ENCODE results near the gene CCDC82. TPM values are rescaled to one million over a fixed set of nuclear protein-coding genes. Genes with fewer than 3 reads are reported as not detected.

CCDC82 gene
- total RNA-seq, 2 donors from 2014 or later = 28.5 to 41.1 TPM

DNA sequence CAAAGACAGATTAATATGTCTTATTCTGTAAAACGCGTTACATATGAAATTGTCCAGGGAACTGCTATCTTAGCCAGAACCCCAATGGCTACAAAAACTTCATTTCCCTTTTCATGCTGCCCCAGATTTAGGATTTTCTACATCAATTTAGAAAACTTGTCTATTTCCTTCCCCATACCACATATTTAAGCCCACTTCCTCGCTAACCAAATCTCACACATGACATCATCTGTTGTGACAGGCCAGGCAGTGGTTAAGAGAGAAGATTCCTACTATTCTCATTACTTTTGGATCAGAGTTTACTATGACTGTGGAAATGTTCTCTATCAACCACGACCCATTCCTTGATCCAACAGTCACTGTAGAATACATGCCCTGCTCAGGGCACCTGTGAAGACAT, 15.9 kb downstream of the CCDC82 start:
- intact Hi-C loops (cut with DNase I) = no loop called here

DNA sequence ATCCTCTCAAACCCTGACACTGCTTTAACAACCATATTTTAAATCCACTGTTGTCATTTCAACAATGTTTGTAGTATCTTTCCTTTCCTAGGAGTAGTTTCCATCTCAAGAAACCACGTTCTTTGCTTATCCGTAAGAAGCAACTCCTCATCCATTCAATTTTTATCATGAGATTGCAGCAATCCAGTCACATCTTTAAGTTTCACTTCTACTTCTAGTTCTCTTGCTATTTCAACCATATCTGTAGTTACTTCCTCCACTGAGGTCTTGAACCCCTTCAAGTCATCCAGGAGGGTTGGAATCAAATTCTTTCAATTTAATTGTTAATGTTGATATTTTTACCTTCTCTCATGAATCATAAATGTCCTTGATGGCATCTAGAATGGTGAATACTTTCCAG, 22.4 kb downstream of the CCDC82 start:
- intact Hi-C loops (cut with DNase I) = no loop called here
- DNase-seq (ENCODE audit: low spot score) = no peak

More for the DNA sequence above, 15.9 kb downstream of the CCDC82 start:
- DNase-seq (ENCODE audit: low spot score) = no peak

DNA sequence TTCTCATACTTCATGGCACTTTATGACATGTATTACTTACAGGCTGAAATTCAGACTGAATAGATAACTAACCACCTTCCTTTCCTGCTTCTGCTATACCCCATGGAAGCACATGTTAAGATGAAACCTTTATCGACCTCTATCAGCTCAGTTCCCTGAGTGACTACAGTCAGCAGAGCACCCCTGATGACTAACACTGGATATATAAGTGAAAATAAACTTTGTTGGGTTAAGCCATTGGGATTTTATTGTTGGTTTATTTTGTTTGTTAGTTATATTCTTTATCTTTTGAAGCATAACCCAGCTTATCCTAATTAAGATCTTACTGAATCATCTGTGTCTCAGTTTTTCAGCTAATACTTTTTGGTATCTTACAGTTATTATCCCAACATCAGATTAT, 23.7 kb downstream of the CCDC82 start:
- intact Hi-C loops (cut with DNase I) = no loop called here
- no peak for DNase-seq (ENCODE audit: low spot score)

DNA sequence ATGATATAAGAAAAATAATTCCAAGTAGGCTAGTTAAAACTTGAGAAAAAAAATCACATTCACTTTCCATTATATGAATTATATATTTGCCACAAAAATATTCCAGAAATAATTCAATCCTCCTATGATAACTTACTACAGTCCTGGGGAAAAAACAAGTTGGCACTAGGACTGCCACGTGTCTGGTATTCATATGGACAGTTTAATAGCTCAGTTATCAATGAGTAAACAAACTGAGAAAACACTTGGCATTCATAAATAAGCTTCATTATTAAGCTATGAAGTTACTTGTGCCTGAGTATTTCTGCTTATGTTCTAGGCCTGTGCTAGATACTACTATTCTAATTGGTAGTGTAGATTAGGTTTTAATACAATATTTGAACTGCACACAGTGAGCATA, 24.2 kb downstream of the CCDC82 start:
- intact Hi-C loops (cut with DNase I) = no loop called here
- DNase-seq (ENCODE audit: low spot score) = no peak

DNA sequence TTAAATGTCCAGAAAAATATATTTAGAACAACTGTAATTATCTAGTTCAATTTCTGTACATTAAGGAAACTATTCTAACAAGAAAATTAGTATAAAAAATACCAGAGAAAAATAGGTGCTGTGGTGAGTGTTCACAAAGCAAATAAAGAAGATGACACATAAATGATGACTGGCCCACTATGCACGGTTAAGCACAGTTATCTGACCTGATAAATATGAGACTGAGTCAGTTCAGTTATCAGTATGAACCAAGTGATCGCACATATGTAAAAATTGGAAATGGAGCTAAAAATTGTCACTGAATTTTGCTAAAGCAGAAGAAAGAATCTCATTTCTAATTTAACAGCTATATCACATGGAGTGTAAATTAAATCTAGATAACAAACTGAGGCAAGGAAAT, 27.9 kb downstream of the CCDC82 start:
- DNase-seq (ENCODE audit: low spot score) = no peak
- intact Hi-C loops (cut with DNase I) = no loop called here

DNA sequence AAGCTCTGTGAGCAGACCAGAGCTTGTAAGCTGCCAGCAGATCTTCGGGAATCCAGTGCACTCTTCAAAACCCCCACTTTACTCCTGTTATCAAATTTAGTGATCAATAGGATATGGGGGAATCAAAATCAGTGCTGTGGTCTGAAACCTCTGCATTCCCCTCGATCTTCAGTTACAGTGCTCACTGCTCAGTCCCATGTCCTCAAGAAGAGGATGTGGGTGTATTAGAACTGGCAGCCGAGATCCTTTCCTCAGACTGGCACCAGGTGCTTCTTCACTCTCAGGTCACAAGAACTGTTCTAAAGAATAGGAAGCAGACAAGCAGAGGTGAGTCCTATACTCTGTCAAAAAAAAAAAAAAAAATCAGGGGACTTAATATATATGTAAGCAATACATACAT, 31.4 kb downstream of the CCDC82 start:
- intact Hi-C loops (cut with DNase I) = no loop called here
- DNase-seq (ENCODE audit: low spot score) = no peak

DNA sequence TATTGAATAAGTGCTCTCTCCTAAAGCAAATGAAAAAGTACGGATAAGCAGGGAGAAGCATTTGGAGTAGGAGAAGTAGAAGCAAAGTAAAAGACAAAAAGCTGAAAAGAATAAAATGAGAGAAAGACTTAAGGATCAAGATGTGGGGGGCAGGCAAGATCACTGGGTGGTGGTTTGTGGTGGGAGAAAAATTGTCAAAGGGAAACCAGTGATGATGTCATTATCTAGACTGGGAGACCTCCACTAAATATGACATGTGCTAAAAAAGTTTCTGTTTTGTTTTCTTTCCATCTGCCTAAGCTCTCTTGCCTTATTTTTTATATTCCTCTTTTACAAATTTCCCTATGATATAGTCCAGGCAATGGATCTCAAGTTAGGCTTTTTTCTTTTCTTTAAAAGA, 31.9 kb downstream of the CCDC82 start:
- DNase-seq (ENCODE audit: low spot score) = no peak
- intact Hi-C loops (cut with DNase I) = no loop called here

DNA sequence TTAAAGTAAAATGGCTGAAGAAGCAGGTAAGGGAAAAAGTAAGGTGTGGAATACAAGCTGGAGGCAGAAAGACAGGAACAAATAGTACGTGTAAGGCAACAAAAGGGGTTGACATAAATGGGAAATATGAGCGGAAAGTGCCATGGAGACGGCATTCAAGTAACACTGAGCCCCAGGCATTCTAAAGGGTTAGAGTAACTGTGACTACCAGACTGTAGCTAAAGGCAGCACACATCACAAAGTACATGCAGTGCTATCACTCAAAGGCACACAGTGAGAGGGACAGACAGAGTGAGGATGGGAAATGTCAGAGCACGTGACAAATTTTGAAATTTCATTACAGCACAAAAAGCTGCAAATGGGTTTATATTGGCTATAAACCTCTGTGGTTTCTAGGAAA, 32.9 kb downstream of the CCDC82 start:
- DNase-seq (ENCODE audit: low spot score) = no peak
- intact Hi-C loops (cut with DNase I) = no loop called here

DNA sequence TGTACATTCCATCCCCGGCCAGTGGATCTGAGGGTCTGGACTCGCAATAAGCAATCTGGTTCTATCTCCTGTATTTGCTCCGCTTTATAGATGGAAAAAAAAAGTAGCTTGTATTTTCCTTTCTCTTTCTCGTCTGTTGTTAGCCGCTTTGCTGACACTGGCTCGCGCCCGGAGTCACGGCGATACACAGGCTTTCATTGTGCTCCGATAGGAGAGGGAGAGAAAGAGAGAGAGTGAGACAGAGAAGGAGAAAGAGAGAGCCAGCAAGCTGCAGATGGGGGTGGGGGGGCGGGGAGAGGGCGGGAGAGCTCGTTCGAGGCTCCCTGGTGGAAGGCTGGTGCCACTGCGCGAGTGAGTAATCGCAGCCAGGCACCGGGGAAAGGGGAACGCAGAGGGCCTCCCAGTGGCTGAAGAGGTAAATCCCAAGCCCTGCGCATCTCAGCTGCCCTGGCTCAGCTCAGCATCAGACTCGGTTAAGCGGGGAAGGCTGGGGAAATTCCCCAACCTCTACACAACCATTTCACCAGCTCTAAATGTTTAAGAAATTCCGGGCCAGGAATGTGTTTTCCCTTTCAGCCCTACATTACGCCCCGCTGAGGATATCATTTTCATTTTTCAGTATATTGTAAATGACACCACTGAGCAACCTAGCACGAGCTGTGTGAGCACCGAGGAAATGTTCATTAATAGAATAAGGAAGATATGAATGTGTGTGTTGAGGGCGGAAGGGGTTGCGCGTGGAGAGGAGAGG, 46.6 kb downstream of the CCDC82 start, which contains the start of gene MAML2:
Gene MAML2 (minus strand): TSS at position 235 of the 751 bp plus-strand sequence. CDS start 1,300 bp downstream, outside the sequence.
- peak; percentile 97 for DNase-seq (ENCODE audit: low spot score)
- intact Hi-C loops (cut with DNase I) = loop anchor here (5.0 kb wide), 2 partner anchors 286 to 291 kb away; no protein-coding TSS in a partner anchor

DNA sequence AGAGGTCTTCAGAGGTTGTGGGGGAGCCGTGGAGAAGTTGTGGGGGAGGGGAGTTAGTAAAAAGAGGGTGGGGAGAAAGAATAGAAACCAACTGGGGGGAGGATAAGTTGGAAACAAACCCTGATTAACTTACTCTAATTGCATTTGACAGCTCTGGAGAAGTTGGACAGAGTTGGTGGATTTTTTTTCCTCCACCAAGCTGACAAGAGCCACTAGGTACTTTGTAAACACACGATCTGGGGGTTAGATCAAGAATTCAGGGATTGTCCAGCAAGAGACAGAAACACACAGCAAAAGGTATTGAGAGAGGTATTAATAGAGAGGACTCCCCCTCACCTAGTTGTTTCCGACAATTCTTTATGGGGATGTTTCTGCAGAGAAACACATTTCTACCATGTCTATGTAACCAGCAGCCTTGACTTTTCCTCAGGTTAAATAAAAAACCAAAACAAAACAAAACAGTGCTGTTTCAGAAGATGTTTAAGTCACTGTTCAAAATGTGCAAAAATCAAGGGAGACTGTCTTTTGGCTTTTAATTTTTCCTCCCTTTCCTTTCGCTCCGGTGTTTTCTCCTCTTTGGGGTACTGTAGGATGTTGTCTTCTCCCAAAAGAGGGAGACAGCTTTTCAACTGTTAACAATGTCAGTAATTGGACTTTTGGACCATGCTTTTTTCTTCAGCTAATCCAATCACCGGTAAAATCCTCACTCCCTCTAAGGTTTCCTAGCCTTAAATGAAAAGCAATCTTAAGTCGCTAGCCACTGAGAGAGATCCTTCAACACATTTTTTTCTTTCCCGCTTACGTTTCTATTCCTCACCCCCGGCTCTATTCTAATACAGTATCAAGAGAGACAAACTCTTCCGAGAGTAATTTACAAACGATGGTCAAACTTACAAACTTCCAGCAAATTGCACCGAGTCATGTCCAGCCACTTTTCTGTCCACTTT, 47.4 kb downstream of the CCDC82 start:
- DNase-seq (ENCODE audit: low spot score) = no peak
- intact Hi-C loops (cut with DNase I) = loop anchor here (5.0 kb wide), 2 partner anchors 285 to 290 kb away; no protein-coding TSS in a partner anchor

DNA sequence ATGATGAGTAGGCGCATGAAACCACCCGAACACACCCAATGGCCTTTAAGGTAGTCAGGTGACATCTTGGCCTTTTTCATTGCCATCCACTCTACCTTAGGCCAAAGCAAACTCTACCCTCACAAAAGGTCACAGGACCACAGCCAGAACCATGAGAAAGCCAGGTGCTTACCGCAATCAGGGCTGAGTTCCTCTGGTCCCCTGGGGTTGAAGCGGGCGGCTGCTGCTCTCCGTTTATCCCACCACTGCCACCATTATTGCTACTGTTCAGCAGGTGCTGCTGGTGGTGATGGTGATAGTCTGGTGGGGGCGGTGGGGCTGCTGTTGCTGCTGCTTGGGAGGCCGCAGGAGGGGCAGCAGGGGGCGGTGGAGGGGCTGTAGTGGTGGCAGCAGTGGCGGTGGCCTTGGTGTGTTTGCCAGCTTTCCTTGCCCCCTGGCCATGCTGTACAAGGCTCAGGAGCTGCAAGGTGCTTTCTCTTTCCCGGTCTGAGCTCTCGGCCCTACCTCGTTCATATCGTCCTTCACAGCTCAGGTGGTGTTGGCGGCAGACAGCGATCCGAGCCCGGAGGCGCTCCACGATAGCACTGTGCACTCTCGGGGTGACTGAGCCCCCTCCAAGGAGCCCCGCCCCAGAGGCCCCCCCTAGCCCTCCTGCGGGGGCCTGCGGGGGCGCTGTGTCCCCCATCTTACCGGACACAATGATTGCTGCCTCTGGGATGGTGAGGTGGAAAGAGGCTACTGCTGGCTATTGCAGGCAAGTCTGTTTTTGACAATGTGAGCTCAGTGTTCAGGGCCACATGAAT, 48.3 kb downstream of the CCDC82 start:
- DNase-seq (ENCODE audit: low spot score) = peak; percentile 83
- intact Hi-C loops (cut with DNase I) = loop anchor here (5.0 kb wide), 2 partner anchors 284 to 289 kb away; no protein-coding TSS in a partner anchor

DNA sequence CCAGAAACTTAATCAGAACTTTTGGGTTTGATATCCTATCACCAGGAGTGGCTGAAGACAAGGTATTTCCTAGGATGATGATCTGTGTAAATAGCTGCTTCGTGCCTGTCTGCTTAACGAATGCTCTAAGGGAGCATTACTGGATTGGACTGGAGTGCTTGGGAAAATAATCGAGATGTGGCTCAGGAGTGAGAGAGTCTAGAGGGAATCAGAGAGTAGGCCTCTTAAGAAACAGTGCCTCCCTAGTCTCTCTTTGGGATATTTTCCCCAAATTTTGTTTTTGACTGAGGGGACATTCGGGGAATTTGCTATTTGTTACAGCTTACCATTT, 49.2 kb downstream of the CCDC82 start:
- intact Hi-C loops (cut with DNase I) = loop anchor here (5.0 kb wide), 2 partner anchors 283 to 288 kb away; no protein-coding TSS in a partner anchor
- DNase-seq (ENCODE audit: low spot score) = no peak

DNA sequence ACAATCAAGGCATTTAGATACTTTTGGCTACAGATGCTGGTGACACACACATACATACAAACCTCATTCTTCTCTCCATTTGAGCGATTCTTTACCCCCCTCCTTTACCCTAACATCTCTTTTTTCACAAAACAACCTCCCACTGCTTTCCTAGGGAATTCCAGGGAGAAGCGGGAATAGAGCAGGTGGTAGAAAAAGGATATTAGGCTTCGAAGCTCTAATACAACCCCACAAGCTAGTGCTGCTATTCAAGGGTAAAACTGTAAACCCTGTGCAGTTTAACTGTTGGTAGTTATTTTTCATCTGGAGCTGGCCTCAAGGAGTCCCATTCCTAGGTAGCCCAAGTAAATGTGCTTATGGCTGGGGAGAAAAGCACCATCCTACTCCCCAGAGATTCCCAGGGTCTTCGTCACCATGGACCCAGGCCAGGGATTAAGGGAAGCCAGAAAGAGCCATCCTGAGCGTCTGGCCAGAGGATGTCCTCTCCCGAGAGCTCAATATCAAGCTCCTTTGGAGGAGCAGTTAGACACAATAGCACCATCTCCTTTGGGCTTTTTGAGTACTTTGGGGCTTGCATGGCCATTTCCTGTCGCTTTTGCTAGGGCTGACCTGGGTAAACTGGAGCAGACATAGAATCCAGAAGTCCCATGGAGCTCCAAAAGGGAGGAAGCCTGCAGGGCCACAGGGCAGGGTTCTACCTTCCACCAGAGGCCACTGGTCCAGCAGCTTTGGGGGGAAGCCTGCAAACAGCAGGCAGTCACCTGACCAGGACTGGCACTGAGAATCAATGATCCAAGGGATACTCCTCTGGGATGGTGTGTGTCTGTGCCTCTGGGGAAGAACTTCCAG, 49.8 kb downstream of the CCDC82 start:
- DNase-seq (ENCODE audit: low spot score) = no peak
- intact Hi-C loops (cut with DNase I) = loop anchor here (5.0 kb wide), 2 partner anchors 283 to 288 kb away; no protein-coding TSS in a partner anchor

DNA sequence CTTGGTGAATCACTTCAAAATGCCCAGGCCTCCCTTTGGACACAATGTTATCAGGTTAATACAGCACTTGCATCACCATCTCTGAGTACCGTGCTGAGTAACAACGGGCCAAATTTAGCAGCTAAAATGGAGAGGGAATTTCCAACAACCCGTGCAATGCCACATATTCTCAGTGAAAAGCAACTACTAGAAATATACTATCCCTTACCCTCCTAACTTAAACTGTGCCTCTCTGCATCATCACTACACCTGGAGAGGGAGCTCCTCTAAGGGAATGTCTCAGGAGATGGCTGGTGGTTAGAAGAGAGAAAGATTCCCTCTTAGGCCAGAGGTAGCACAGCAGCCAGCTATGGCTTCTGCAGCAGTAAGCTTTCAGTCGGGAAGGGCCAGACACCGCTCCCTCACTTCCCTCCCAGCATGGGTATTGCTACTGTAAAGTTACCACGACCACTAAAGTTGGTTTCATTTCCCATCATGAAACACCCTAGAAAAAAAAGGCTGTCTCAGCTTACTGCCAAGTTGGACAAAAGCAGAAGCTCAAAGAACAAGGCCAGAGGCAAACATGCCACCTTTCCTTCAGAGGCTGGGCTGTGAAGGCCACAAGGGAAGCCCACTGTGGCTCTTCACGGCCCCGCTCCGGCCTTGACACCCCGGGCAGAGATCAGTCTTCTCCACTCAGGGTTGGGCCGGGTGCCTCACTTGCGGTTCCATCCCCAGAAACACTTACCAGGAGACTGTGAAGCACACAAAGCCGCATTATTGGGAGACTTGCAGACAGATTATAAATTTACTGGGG, 50.6 kb downstream of the CCDC82 start:
- DNase-seq (ENCODE audit: low spot score) = peak; percentile 80
- intact Hi-C loops (cut with DNase I) = no loop called here

DNA sequence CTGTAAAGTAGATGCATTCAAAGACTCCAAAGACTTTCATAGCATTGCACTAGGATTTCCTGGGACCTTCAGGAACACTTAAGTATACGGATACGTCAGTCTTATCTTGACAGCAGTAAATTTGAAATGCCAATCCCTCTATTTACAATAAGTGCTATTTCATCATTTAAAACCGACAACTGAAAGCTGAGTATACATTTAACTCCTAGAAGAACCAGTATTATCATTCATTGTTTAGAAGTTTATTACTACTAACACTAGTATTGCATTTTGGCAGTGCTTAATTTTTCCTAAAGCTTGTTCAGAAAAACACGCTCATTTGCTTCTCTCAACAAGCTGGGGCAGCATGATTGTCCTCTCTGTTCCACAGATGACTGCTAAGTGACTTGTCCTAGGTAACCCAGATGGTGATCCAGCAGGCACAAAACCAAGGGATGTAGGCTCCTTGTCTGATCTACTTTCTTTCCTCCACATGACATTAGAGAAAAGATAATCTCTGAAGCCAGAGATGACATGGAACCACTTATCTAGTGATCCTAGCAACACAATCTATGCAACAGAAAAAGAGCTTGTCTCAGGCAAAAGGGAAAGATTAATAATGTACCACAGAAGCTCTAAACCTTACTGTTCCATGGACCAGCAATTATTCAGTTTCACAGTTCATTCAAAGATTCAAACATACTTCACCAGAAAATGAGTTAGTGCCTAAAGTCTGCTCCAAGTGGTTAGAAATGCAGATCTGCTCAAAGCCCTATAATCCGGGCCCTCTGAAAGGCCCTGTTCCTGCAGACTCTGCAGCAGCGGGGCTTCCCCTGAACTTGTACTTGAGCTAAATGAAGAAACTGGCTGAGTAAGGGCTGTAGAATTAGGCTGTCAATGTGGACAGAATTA, 51.9 kb downstream of the CCDC82 start:
- intact Hi-C loops (cut with DNase I) = no loop called here
- no peak for DNase-seq (ENCODE audit: low spot score)

DNA sequence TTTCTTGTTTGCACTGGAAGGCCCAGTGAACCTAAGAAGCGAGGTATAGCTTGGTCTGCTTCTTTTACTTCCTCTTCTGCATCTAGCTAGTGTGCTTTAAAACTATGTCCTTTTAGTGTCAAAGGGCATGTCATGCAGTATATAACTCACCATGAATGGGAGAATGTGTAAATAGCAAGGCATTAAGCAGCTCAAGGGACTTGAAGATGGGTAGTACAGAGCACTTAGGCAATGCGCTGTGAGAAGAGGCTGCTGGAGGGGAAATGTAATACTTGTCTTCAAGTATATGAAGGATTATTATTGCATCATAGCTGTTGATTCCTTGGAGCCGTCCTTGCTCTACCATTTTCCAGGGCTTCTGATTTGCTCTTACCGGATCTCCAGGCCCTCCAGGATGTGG, 54.3 kb downstream of the CCDC82 start:
- intact Hi-C loops (cut with DNase I) = no loop called here
- no peak for DNase-seq (ENCODE audit: low spot score)

DNA sequence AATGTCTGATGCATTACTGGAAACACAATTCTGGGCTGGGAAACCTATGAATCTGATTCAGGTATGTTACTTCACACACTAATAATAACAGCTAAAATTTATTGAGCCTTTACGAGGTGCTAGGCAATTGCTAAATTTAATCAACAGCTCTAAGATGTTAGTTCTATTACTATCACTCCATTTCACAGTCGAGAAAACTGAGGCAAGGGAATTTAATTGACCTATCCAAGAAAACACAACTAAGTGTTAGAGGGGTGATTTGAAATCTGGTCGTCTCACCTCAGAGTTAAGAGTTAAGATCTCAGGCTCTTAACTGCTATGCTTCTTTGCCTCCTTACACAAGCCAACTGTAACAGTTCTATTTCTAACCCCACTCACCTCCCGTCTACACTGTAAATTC, 55.5 kb downstream of the CCDC82 start:
- DNase-seq (ENCODE audit: low spot score) = no peak
- intact Hi-C loops (cut with DNase I) = no loop called here

Data from posterior vena cava (tissue), 2 donors.